GDM1 (cell line): ENCODE results near the gene PRRG1.
"Not testable (repeated sequence)": the region's sequence is repeated elsewhere in the genome, so short reads cannot be mapped to it uniquely, and the experiment has no call there.

Experiments
- DNase-seq: peaks from one replicate; lab custom pipeline; 2025; lab: John Stamatoyannopoulos, UW

The PRRG1 gene

DNA sequence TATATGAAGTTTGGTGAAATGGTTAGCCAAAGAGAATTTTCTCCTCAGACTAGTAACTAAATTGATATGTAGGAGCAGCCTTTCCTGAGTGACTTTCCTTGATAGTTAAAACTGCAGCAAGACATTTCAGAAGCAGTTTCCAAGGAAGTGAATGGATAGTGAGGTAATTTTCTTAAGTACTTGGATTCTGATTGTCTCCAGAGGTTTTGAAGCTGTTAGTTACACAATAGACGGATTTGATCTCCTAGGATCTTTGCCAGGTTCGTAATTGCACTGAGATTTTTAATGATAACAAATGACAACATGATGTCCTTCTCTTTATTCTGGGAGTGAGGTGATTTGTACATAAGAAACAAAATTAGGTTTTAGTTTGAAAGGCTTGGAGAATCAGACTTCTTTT is 29.2 kb downstream of the PRRG1 start:
- DNase-seq = no peak

DNA sequence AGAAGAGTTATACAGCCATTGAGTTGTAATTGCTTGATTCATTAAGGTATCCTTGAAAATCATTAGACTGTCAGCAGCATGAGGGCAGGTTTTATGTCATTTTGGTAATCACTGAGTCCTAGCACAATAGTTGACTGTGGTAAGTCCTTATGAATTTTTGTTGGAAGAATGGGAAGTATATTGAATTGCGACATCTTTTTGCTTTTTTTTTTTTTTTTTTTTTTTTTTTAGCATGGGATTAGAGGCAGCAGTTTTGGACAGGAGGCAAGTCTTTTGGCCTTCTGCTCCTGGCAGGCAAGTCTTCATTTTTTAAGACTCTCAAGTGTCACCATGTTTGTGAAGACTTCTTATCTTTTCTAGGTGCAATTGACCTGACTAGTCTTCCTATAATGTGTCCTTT is 29.7 kb downstream of the PRRG1 start:
- DNase-seq = no peak

DNA sequence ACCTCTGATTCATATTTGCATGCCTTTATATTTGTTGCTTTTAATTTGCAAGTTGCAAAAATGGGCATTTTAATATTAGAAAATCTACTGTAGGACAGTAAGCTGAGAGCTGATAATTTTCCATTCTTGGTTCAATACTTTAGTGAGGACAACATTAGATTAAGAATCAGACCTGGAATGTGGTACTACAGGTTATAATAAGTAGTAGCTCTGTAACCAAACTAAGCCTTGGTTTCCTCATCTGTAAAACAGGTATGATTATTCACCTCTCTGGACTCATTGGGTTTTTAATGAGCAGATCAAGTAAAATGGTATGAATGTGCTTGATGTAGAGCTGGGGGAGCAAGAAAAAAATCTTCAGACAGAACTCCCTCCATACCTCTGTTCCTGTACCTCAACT is 31.1 kb downstream of the PRRG1 start:
- DNase-seq = no peak

DNA sequence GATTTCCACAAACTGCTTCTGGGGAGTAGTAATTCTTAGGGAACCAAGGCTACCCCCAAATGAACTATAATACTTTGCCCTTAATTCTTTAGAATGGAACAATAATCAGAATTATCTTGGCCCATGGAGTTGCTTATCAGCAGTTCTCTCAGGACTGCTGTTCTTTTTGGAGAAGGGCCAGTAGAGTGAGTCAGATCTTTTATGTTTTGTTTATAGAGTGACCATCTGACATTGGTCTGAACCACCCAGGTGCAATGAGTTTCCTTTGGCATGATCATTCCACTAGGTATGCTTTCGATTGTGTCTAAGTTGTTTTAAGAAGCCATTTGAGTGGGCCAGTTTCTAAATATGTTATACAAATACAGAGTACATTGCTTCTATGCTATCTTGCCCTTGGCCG is 31.8 kb downstream of the PRRG1 start:
- no peak for DNase-seq

DNA sequence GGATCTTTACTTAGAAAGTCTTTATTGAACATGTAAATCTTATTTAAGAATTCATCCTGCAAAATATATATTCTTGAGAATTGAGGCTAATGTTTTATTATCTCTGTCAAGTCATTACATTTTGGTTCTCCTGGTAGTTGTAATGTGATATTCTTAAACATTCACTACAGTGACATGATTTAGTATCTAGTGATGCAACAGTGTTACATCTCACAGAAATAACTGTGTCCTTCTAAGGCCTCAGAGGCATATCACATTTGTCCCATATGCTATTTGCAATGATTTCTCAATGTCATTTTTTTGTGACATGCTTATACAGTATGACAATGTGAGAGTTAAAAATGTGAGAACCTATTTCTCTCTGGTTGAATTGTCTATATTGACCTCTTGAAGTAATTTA is 34.1 kb downstream of the PRRG1 start:
- DNase-seq = no peak

DNA sequence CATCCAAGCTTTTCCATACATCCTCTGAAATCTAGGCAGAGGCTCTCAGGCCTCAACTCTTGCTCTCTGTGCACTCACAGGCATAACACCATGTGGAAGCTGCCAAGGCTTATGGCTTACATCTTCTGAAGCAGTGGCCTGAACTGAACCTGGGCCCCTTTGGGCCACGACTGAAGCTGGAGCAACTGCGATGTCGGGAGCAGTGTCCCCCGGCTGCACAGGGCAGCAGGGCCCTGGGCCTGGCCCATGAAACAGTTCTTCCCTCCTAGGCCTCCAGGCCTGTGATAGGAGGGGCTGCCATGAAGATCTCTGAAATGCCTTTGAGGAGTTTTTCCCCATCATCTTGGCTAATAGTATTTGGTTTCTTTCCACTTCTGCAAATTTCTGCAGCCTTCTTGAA is 39.2 kb downstream of the PRRG1 start:
- DNase-seq = no peak

DNA sequence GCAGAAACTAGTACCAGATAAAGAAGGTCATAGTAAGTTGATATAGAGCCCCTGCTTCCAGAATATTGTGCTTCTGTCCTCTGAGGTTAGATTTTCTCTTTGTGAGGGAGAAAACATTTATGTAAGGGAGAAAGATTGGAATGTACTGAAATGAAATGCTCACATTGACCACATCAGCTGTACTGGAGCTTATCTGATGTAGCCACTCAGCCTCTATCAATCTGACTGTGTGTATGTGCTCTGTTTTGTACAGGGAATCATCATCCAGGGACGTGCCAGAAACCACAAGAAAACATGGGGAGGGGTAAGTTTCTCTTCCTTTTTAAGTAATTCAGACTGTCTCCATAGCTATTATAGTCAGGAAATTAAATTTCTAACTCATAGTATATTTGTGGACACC is 56.8 kb downstream of the PRRG1 start:
- DNase-seq = no peak

DNA sequence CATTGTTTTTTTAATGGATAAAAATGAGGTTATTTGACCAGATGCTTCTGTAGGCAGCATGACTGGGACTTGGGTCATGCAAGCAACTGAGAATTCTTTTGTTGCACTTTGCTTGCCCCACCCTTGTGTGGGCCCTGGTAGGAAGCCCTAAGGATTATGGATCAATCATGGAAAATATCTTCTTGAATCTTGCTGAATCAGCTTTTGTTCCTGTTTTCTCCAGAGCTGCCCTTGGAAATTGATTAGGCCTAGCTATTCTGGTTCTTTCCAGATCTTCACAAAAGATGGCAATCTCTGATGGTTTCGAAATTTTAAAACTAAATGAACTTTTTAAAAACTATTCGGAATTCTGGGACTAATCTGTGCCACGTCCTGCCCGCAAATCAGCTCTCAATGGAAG is 58.6 kb downstream of the PRRG1 start:
- no peak for DNase-seq

DNA sequence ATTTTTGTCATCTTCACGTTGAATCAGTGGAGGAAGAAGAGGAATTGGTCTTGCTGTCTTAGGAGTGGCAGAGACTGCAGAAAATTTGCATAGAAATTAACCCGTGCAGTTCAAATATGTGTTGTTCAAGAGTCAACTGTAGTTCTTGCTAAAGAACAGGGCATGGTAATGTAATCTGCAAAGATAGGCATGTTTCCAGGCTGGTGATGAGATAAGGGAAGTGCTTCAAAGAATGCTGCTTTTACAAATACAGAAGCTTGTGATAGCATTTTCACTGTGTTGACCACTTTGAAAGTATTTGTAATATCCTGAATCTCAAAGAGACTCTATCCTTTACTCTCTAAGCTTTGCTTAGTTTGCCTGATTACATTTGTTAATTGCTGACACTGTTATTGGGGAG is 60.1 kb downstream of the PRRG1 start:
- no peak for DNase-seq

DNA sequence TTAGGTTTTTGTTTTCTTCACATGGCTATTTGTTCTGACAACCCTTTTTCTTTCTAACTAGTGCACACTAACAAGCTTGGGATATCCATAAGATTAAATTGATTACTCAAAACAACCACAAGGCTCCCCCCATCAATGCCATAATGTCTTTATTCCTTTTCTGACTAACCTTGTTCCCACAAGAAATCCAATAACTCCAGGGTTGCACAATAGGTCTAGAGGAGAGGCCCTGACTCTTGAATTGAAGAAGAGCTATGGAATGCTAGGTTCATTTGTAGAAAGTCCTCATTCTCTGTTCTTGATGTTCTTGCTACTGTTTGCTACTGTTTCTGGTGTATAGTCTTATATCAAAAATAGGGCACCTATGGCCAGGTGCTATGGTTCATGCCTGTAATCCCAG is 71.0 kb downstream of the PRRG1 start:
- DNase-seq = no peak

DNA sequence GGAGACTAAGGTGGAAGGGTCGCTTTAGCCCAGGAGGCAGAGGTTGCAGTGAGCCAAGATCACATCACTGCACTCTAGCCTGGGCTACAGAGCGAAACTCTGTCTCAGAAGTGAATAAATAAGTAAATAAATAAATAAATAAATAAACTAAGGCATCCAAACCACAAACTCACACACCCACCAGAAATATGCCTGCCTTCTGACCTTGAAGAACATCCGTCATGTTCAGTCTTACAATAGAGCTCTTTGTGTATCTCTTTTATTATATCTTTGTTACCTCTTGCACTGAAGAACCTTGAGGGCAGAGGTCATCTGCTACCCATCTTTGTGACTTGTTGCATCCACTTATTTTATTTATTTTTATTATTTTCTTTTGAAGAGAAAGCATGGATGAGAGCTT is 71.6 kb downstream of the PRRG1 start:
- no peak for DNase-seq

DNA sequence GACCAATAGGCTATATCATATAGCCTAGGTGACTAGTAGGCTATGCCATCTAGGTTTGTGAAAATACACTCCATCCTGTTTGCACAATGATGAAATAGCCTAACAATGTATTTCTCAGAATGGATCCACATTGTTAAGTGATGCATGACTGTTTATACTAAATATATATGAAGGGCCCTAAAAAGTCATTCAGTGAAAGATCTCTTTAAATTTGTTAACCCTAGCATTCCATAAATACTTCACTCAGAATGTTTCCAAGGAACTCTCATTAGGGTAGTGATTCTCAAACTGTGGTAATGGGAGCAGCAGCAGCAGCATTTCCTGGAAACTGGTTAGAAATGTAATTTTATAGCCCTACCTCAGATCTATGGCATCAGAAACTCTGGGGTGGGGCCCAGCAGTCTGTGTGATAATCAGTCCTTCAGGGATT is 74.9 kb downstream of the PRRG1 start:
- no peak for DNase-seq

DNA sequence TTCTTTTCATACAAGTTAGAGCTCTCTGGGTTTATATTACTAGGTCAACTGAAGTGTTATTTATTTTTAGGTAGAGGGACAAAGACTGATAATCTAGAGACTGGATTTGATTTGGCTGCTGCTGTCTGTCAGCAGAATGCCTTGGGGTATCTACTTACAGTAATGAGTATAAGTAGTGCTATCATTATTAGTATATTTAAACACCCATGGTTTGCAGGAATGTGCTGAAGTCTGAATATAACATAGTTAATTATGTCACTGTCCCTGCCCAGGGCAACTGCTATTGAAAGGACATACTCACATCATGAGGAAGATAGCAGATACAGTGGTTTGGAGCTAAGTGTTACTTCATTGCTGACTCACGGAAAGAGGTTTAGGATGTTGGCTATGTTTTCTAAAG is 76.2 kb downstream of the PRRG1 start:
- no peak for DNase-seq

DNA sequence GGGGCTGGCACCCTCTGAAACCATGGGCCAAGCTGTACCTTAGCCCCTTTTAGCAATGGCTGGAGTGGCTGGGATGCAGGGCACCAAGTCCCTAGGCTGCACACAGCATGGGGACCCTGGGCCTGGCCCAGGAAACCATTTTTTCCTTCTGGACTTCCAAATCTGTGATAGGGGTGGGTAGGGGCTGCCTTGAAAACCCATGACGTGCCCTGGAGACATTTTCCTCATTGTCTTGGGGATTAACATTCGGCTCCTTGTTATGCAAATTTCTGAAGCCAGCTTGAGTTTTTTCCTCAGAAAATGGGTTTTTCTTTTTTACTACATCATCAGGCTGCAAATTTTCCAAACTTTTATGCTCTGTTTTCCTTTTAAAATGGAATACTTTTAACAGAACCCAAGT is 79.8 kb downstream of the PRRG1 start:
- not testable (repeated sequence) for DNase-seq

DNA sequence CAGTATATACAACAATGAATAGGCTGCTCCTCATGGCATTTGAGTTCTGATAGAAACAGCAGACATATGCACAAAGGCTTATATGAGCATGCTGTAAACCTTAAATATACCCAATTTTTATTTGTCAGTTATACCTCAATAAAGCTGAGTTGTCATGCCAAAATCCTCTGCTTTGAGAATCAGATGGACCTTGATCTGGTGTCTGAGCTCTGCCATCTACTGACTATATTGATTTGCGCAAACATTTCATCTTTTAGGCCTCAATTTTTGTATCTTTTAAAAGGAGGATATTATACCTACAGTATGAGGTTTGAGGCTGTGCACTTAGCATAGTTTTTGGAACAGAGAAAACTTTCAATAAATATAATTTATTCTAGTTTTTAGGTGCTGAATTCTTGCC is 85.2 kb downstream of the PRRG1 start:
- DNase-seq = no peak

DNA sequence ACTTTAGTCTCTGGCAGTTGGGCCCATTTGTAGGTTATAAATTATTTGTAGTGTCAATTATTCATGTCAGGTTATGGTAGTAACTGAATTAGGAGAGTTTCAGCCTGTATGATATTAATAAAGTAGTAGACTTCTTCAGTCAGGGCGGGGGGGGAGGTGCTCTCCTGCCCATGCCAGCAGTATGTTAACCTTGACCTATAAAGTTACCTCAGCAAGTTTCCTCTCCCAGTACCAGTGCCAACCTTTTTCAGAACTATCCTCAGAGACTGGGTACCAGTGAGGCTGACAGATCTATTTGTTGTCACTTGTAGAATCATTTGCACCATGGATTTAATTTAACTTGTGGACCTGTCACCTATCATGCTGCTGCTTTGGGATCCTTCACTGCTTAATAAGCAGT is 88.0 kb downstream of the PRRG1 start:
- DNase-seq = no peak

DNA sequence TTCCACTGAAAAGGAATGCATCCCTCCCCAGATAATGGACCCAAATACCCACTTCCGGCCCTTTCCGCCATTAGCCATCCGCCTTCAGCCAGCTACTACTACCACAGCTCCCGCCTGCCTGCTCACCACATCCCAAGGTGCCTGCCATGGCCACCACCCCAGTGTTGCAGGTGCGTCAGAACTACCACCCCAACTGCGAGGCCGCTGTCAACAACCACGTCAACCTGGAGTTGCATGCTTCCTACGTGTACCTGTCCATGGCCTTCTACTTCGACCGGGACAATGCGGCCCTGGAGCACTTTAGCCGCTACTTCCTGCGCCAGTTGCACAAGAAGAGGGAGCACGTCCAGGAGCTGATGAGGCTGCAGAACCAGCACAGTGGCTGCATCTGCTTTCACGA is 92.2 kb downstream of the PRRG1 start:
- DNase-seq = no peak

DNA sequence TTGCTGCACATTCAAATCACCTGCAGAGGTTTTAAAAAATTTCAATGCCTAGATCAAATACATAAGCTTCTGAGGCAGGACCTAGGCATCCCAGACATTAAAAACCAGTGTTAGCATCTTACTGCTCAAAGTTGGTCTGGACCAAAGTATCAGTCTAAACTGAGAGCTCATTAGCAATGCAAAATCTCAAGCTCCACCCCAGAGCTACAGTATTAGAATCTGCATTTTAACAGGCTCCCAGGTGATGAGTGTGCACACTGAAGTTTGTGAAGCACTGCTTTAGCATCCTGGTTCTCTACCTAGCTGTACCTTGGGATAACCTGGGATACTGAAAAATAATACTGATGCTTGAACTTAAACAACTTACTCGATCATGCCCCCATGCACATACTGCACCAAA is 96.0 kb downstream of the PRRG1 start:
- DNase-seq = no peak

DNA sequence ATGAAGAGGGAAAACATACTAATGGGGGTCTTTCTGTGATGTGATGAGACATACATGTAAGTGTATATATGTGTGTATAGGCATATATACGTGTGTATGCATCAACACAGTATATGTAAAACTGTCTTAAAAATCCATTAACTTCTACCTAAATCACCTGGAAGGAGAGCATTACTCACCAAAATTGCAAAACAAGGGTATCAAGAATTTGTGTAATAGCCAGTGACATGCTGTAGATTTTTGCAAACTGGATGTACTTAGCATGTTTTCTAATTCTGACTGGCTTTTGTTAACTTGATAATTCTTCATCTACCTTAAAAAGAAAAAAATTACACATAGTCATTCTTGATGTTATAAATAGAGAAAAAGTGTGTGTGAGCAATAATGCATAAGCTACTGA is 104.7 kb downstream of the PRRG1 start:
- no peak for DNase-seq

DNA sequence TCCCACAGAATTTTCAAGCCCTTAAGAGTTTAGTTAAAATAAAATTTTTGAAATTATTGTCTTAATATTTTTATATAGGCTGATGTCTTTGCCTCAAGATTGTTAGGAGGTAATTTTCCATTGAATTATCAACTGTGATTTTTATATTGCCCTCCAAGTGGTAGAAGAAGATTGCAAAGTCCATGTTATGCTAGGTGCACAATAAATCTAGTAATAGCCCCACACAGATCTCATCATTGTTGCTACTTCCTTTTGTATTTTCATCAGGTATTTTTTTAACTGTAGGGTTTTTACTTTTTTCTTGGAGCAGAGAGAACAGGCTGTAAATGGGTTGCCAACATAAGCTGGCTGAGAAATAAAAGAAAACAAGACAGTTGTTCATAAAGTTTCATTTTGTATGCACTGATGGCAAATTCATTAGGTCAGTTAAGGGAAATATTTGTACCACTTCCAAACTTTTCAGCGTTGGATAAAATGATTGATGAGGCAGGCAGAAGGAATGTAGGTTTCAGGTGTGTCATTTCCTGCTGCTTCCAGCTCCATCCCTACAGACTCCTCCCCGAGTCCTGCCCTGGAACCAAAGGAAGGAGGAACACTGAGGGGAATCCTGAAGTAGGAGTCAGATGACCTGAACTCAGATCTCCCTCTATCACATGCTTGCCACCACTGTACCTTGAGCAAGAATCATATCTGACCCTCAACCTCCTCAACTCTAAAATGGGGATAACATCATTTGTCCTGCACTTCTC is 105.5 kb downstream of the PRRG1 start:
- DNase-seq = no peak

DNA sequence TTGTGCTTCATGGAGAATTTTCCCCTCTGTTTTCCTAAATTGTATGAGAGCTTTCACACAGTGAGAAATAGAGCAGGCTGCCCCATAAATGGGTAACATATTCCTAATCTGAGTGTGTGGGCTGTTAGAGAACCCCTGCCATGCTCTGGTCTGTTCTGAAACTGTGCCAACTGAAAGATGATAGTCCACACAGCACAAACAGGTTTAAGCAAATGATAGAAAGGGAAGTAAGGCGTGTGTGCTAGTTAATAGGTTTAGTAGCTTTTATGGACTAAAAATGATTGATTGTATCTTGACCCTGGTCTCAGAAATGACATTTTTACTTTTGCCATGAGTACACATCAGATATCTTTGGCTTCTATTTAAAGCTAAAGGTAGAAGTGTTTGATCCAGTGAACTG is 106.2 kb downstream of the PRRG1 start:
- DNase-seq = no peak

DNA sequence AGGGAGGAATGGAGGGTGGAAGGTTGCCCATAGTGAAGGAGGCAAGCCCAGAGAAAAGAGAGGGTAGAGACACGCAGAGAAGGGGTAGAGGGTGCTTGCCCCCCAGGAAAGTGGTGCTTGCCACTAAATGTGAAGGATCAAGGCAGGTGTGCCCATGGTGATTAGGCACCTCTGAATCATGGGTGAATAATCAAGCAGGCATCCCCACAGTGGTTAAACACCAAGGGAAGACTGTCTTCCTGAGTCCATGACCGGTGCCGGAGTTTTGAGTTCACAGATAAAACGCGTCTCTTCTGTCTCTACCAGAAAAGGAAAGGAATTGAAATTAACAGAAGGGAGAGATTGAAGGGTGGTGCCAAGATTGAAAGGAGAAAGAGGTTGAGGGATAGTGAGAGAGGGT is 111.1 kb downstream of the PRRG1 start:
- not testable (repeated sequence) for DNase-seq

DNA sequence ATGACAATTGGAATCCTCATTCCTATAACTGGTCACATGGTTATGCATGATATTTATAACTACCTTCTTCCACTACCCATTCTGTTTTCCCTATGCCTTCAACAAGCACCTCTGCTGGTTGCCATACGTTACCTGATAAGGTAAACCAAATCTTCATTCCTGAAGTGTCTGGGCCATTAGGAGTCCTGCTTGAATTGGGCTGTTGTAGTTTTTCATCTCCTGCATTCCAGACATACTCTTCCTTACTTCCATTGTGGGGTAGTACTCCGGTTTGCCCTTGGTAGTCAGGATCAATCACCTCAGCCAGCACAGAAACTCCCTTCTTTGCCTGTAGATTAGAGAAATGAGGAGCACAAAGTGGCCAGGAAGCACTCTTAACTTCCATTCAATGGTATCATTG is 113.2 kb downstream of the PRRG1 start:
- DNase-seq = no peak

DNA sequence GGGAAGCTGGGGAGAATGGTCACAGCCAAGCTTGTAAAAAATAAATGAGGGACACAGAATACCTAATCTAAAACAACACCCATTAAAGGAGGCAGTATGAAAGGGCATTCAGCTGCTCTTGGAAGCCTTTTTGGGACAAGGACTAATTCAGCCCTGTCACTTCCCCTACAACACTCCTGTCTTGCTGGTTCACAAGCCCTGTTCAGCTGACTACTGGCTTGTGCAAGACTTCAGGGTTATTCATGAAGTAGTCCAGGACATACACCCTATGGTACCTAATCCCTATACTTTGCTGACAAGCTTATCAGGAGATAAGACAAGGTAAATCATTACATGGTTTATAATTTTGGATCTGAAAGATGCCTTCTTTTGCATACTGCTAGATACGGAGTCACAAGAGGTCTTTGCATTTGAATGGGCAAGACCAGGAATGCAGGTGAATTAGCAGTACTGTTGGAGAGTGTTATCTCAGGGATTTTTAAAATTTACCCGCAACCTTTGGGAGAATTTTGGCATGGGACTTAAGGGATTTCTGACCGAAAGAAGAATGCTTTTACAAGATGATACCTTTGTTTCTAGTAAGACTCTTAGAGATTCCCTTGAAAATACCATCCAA is 119.1 kb downstream of the PRRG1 start:
- no peak for DNase-seq
